Measurements from ENCODE around the gene USP46. TPM values are rescaled to one million over a fixed set of nuclear protein-coding genes. Genes with fewer than 3 reads are reported as not detected.

USP46 gene
- total and polyA plus RNA-seq, 10 donors, result 1.2 to 17.1 (median 9.1) TPM

- no peak for TF ChIP-seq POLR2A (IDR thresholded peaks at IDR 0.05)
- TF ChIP-seq POLR2AphosphoS5 (IDR thresholded peaks at IDR 0.05), result no peak
- TF ChIP-seq CTCF (IDR thresholded peaks at IDR 0.05 in 8 of 11, conservative IDR thresholded peaks at IDR 0.05 in 3 of 11), result no peak
- H3K9me3 ChIP-seq, result peaks cover 0 to 35% (median 28%) of the 10 kb centered on the region in 8 donors
- H3K27me3 ChIP-seq (replicated peaks in 1 of 7), result no peaks in the 10 kb centered on the region
- no peaks in the 10 kb centered on the region for H3K36me3 ChIP-seq
- intact Hi-C loops (cut with DNase I; ENCODE audit: low total_unique reads), result no loop called here
- no peaks in the 10 kb centered on the region for H3K4me1 ChIP-seq
- no peak overlapping the region for H3K27ac ChIP-seq
- 88 to 97% (median 92%) methylated on average over 2 of the region's 2 CpGs for WGBS, 5 donors
- H3K4me3 ChIP-seq, result no peak overlapping the region
- no peak for DNase-seq
Observed at GRCh38 chr4:52694936-52695335, 35.8 kb upstream of the USP46 start.

- DNase-seq, result no peak
- intact Hi-C loops (cut with DNase I; ENCODE audit: low total_unique reads), result no loop called here
- no peak overlapping the region for H3K4me3 ChIP-seq
- no peaks in the 10 kb centered on the region for H3K27me3 ChIP-seq (replicated peaks in 1 of 7)
- no peaks in the 10 kb centered on the region for H3K36me3 ChIP-seq
- peaks cover 0 to 35% (median 28%) of the 10 kb centered on the region in 8 donors for H3K9me3 ChIP-seq
- no peaks in the 10 kb centered on the region for H3K4me1 ChIP-seq
- no peak for TF ChIP-seq CTCF (IDR thresholded peaks at IDR 0.05 in 8 of 11, conservative IDR thresholded peaks at IDR 0.05 in 3 of 11)
- no peak for TF ChIP-seq POLR2AphosphoS5 (IDR thresholded peaks at IDR 0.05)
- no peak for TF ChIP-seq POLR2A (IDR thresholded peaks at IDR 0.05)
- no peak overlapping the region for H3K27ac ChIP-seq
Observed at GRCh38 chr4:52693492-52693891, 34.4 kb upstream of the USP46 start.

GRCh38 chr4:52689096-52689495, 30.0 kb upstream of the USP46 start:
- no peaks in the 10 kb centered on the region for H3K27me3 ChIP-seq (replicated peaks in 1 of 7)
- TF ChIP-seq POLR2AphosphoS5 (IDR thresholded peaks at IDR 0.05), result no peak
- TF ChIP-seq POLR2A (IDR thresholded peaks at IDR 0.05), result no peak
- TF ChIP-seq CTCF (IDR thresholded peaks at IDR 0.05 in 8 of 11, conservative IDR thresholded peaks at IDR 0.05 in 3 of 11), result no peak
- H3K36me3 ChIP-seq, result no peaks in the 10 kb centered on the region
- no peak for DNase-seq
- H3K4me3 ChIP-seq, result no peak overlapping the region
- no peaks in the 10 kb centered on the region for H3K4me1 ChIP-seq
- H3K9me3 ChIP-seq, result peaks cover 0 to 26% (median 21%) of the 10 kb centered on the region in 8 donors
- intact Hi-C loops (cut with DNase I; ENCODE audit: low total_unique reads), result no loop called here
- H3K27ac ChIP-seq, result no peak overlapping the region

- H3K27ac ChIP-seq, result no peak overlapping the region
- H3K4me3 ChIP-seq, result no peak overlapping the region
- peaks cover 0 to 12% (median 7%) of the 10 kb centered on the region in 8 donors for H3K9me3 ChIP-seq
- no peak for TF ChIP-seq POLR2A (IDR thresholded peaks at IDR 0.05)
- no peak for TF ChIP-seq POLR2AphosphoS5 (IDR thresholded peaks at IDR 0.05)
- no peak for TF ChIP-seq CTCF (IDR thresholded peaks at IDR 0.05 in 8 of 11, conservative IDR thresholded peaks at IDR 0.05 in 3 of 11)
- DNase-seq, result no peak
- no peaks in the 10 kb centered on the region for H3K4me1 ChIP-seq
- intact Hi-C loops (cut with DNase I; ENCODE audit: low total_unique reads), result no loop called here
- H3K36me3 ChIP-seq, result no peaks in the 10 kb centered on the region
- H3K27me3 ChIP-seq (replicated peaks in 1 of 7), result no peaks in the 10 kb centered on the region
- 86 to 97% (median 89%) methylated on average over 3 of the region's 3 CpGs for WGBS, 5 donors
Observed at GRCh38 chr4:52687696-52688095, 28.6 kb upstream of the USP46 start.

All from spleen (tissue), 11 donors.